Ishikawa (cell line): ENCODE measurements around the gene CYP4F22.

ENCODE experiments used
- CEBPB ChIP-seq: IDR thresholded peaks from 2 replicates; pipeline ENCODE4 v1.6.1; 2012
- CREB1 ChIP-seq: IDR thresholded peaks from 2 replicates; pipeline ENCODE4 v1.6.1; 2012; ENCODE audit warnings: low read depth
- EGR1 ChIP-seq: IDR thresholded peaks from 2 replicates; pipeline ENCODE4 v1.6.1; 2012
- EP300 ChIP-seq: IDR thresholded peaks from 2 replicates; pipeline ENCODE4 v1.6.1; 2012; ENCODE audit warnings: borderline replicate concordance
- FOXM1 ChIP-seq: IDR thresholded peaks from 2 replicates; pipeline ENCODE4 v1.6.1; 2012; ENCODE audit warnings: low read depth, borderline replicate concordance
- MAX ChIP-seq: IDR thresholded peaks from 2 replicates; pipeline ENCODE4 v1.6.1; 2012
- NFIC ChIP-seq: IDR thresholded peaks from 2 replicates; pipeline ENCODE4 v1.6.1; 2012
- RAD21 ChIP-seq: IDR thresholded peaks from 2 replicates; pipeline ENCODE4 v1.6.1; 2012; ENCODE audit warnings: low read depth
- REST ChIP-seq: IDR thresholded peaks from 2 replicates; pipeline ENCODE4 v1.6.1; 2012; ENCODE audit warnings: low read depth, mild to moderate bottlenecking
- TAF1 ChIP-seq: IDR thresholded peaks from 2 replicates; pipeline ENCODE4 v1.6.1; 2012; ENCODE audit warnings: low read depth, mild to moderate bottlenecking
- TCF12 ChIP-seq: IDR thresholded peaks from 2 replicates; pipeline ENCODE4 v1.6.1; 2012; ENCODE audit warnings: low read depth
- TEAD4 ChIP-seq: IDR thresholded peaks from 2 replicates; pipeline ENCODE4 v1.6.1; 2012
- USF1 ChIP-seq: IDR thresholded peaks from 2 replicates; pipeline ENCODE4 v1.6.1; 2012
- YY1 ChIP-seq: IDR thresholded peaks from 2 replicates; pipeline ENCODE4 v1.6.1; 2012; ENCODE audit warnings: low read depth
- ZBTB7A ChIP-seq: IDR thresholded peaks from 2 replicates; pipeline ENCODE4 v1.6.1; 2012; ENCODE audit warnings: low read depth

CYP4F22 gene

GRCh38 chr19:15555021-15555420 lies 46.7 kb downstream of the CYP4F22 start:
- TF ChIP-seq CEBPB (no peak), TEAD4 (no peak), RAD21 (no peak), USF1 (no peak), NFIC (no peak), ZBTB7A (no peak), YY1 (no peak), EP300 (no peak), EGR1 (no peak), MAX (no peak)

- TF ChIP-seq CEBPB (no peak), FOXM1 (no peak), RAD21 (peak; percentile 93), MAX (peak; percentile 55), TAF1 (no peak), TCF12 (0 out of 2 replicates have a peak, but pooled peaks have one; percentile 24), EGR1 (no peak), USF1 (peak; percentile 86), ZBTB7A (0 out of 2 replicates have a peak, but pooled peaks have one; percentile 66), REST (no peak), YY1 (no peak), NFIC (no peak), TEAD4 (no peak)
Measured at GRCh38 chr19:15555759-15556633, 47.7 kb downstream of the CYP4F22 start.

GRCh38 chr19:15556634-15557181 lies 48.4 kb downstream of the CYP4F22 start:
- TF ChIP-seq YY1: no peak
- TF ChIP-seq RAD21: no peak
- no peak for TF ChIP-seq NFIC
- no peak for TF ChIP-seq EGR1
- no peak for TF ChIP-seq TEAD4
- no peak for TF ChIP-seq TAF1
- no peak for TF ChIP-seq REST
- TF ChIP-seq CEBPB: no peak
- no peak for TF ChIP-seq ZBTB7A
- TF ChIP-seq TCF12: no peak
- no peak for TF ChIP-seq CREB1
- no peak for TF ChIP-seq FOXM1
- no peak for TF ChIP-seq EP300
- no peak for TF ChIP-seq MAX

- no peak for TF ChIP-seq EGR1
- no peak for TF ChIP-seq TCF12
- TF ChIP-seq REST: no peak
- no peak for TF ChIP-seq FOXM1
- TF ChIP-seq ZBTB7A: no peak
- no peak for TF ChIP-seq MAX
- no peak for TF ChIP-seq YY1
- no peak for TF ChIP-seq RAD21
- no peak for TF ChIP-seq NFIC
- no peak for TF ChIP-seq EP300
Measured at GRCh38 chr19:15557223-15557622, 48.9 kb downstream of the CYP4F22 start.
